ENCODE measurements around the gene ESRRG.

ESRRG gene

DNA sequence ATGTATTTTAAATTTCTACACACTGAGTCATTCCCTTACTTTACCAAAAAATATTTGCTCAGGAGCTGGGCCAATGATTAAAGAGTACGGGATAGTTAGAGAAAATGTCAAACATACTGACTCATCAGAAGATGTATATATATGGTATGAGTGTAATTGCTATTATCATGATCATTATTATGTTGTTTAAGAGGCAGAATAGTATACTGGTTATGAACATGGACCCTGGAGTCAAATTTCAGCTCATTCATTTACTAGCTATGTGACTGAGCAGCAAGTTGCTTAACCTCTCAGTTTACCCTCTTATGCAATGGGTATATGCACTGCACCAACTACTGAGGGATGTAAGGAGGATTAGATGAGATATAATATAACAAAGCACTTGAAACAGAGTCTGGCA is 258.7 kb downstream of the ESRRG start:
- H3K4me1 ChIP-seq (ENCODE audit: control insufficient read depth in 1 of 2, insufficient read depth in 1 of 2, low read depth in 1 of 2, low read length in 1 of 2): no peaks in the 10 kb centered on the region

DNA sequence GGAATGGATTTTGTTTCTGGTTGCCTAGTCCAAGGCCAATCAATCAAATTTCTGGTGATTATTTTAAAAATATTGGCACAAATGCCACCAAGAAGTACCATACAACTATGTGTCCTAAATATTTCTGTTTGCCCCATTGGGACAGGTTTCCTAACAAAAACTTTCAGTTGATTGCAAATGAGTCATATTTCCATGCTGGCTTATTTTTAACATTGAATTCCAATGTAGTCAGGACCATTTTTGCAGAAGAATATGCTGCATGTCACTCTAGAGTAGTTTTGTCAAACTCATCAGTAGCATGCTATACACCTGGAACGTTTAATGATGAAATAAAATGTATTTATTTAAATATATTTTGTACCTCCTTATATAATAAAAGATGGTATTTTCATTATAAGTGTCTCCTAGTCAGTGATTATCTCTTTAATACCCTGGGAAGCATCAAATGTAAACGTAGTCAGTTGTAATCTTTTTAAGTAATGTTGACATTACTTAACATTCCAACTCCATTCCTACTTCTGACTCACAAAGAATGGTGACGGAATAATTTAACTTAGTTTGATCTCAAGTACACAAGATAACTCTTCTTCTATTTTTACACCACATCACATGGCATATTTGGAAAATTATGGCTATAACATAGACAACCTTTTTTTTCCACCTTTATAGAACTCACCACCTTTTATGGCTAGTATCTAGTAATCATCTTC is 261.0 kb downstream of the ESRRG start:
- Histone ChIP-seq H3K36me3 (no peaks in the 10 kb centered on the region), H3K9me3 (no peaks in the 10 kb centered on the region), H3K27ac (no peak overlapping the region), H3K4me1 (ENCODE audit: control insufficient read depth in 1 of 2, insufficient read depth in 1 of 2, low read depth in 1 of 2, low read length in 1 of 2) (no peaks in the 10 kb centered on the region), H3K4me3 (ENCODE audit: low read depth in 1 of 2, low read length in 1 of 2) (no peak overlapping the region), H3K27me3 (no peaks in the 10 kb centered on the region)
- TF ChIP-seq, protein P1, sequence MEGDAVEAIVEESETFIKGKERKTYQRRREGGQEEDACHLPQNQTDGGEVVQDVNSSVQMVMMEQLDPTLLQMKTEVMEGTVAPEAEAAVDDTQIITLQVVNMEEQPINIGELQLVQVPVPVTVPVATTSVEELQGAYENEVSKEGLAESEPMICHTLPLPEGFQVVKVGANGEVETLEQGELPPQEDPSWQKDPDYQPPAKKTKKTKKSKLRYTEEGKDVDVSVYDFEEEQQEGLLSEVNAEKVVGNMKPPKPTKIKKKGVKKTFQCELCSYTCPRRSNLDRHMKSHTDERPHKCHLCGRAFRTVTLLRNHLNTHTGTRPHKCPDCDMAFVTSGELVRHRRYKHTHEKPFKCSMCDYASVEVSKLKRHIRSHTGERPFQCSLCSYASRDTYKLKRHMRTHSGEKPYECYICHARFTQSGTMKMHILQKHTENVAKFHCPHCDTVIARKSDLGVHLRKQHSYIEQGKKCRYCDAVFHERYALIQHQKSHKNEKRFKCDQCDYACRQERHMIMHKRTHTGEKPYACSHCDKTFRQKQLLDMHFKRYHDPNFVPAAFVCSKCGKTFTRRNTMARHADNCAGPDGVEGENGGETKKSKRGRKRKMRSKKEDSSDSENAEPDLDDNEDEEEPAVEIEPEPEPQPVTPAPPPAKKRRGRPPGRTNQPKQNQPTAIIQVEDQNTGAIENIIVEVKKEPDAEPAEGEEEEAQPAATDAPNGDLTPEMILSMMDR (IDR thresholded peaks at IDR 0.05): no peak

More for the DNA sequence above, 258.7 kb downstream of the ESRRG start:
- H3K27me3 ChIP-seq: no peaks in the 10 kb centered on the region
- H3K4me3 ChIP-seq (ENCODE audit: low read depth in 1 of 2, low read length in 1 of 2): no peak overlapping the region
- no peaks in the 10 kb centered on the region for H3K36me3 ChIP-seq
- TF ChIP-seq, protein P1 (IDR thresholded peaks at IDR 0.05): no peak
- H3K9me3 ChIP-seq: no peaks in the 10 kb centered on the region
- H3K27ac ChIP-seq: no peak overlapping the region

DNA sequence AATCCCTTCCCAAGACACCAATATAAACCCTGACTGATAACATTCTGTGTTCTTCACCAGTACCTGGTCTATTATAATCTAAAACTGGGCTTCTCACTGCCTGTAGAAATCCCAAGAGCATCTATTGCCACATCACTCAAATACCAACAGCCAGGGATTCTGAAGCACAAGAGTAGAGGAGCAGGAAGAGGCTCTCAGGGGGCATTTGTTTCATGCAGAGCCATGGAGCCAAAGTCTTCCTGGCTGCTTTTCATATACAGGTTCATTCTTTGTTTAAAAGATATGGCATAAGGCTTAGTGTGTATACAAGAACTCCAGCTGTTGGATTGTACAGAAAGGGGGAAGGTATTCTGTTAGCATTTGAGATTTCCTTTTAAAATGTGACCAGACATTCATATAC is 261.8 kb downstream of the ESRRG start:
- no peaks in the 10 kb centered on the region for H3K9me3 ChIP-seq
- no peaks in the 10 kb centered on the region for H3K4me1 ChIP-seq (ENCODE audit: control insufficient read depth in 1 of 2, insufficient read depth in 1 of 2, low read depth in 1 of 2, low read length in 1 of 2)
- no peak overlapping the region for H3K4me3 ChIP-seq (ENCODE audit: low read depth in 1 of 2, low read length in 1 of 2)
- H3K27ac ChIP-seq: no peak overlapping the region
- no peaks in the 10 kb centered on the region for H3K27me3 ChIP-seq
- TF ChIP-seq, protein P1 (IDR thresholded peaks at IDR 0.05): no peak
- H3K36me3 ChIP-seq: no peaks in the 10 kb centered on the region

DNA sequence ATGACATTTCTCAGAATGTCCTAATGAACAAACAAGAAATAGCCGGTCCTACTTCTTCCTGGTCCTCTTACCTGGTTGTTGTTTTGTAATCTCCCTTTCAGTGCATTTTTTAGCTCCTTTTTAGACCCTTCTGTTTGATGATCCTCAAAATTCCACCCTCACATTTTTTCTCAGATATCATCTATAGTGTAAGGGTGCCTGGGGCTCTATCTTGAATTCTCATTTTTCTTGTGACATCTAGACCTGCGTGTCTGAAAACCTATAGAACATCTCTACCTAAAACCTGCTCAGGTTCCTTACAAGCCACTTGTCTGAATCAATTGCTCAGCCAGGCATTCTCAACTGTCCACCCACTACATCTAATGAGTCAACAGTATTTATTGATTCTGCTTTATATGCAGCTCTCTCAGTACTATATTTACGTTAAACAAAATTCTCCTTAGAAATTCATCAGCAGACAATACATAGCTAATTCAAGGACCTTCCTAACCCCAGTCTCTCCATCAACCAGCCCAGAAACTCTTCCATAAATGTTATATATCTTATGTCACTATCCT is 263.5 kb downstream of the ESRRG start:
- no peaks in the 10 kb centered on the region for H3K4me1 ChIP-seq (ENCODE audit: control insufficient read depth in 1 of 2, insufficient read depth in 1 of 2, low read depth in 1 of 2, low read length in 1 of 2)
- H3K9me3 ChIP-seq: no peaks in the 10 kb centered on the region
- H3K4me3 ChIP-seq (ENCODE audit: low read depth in 1 of 2, low read length in 1 of 2): no peak overlapping the region
- no peak overlapping the region for H3K27ac ChIP-seq
- H3K27me3 ChIP-seq: no peaks in the 10 kb centered on the region
- H3K36me3 ChIP-seq: no peaks in the 10 kb centered on the region
- TF ChIP-seq, protein P1 (IDR thresholded peaks at IDR 0.05): no peak

DNA sequence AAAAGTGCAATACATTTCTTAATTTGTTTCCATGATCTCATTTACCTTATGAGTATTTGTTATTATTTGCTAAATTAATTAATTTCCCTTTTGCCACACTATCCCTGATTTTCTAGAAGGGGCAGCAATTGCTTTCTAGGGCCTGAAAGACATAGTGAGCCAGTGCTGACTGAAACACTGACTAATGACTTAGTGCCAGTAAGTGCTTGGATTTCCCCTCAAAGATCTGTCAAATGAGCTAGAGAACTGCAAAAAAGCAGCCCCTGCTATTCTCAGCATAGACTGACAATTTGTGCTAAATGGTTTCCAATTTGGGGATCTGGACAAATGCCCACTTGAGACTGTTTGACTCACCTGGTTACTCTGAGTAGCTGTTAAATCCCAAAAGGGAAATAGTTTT is 264.4 kb downstream of the ESRRG start:
- H3K36me3 ChIP-seq: no peaks in the 10 kb centered on the region
- H3K4me1 ChIP-seq (ENCODE audit: control insufficient read depth in 1 of 2, insufficient read depth in 1 of 2, low read depth in 1 of 2, low read length in 1 of 2): no peaks in the 10 kb centered on the region
- no peaks in the 10 kb centered on the region for H3K9me3 ChIP-seq
- TF ChIP-seq, protein P1 (IDR thresholded peaks at IDR 0.05): no peak
- H3K27me3 ChIP-seq: no peaks in the 10 kb centered on the region
- no peak overlapping the region for H3K27ac ChIP-seq
- H3K4me3 ChIP-seq (ENCODE audit: low read depth in 1 of 2, low read length in 1 of 2): no peak overlapping the region
